Panc1 (cell line): ENCODE data around the gene UBE2M. TPM values are rescaled to one million over a fixed set of nuclear protein-coding genes. Genes with fewer than 3 reads are reported as not detected.
A peak's percentile ranks its signal among the peaks of the same experiment; 100 is the strongest.

Source experiments
- ATAC-seq: fragments of 200-7000 bp; cut with Tn5 transposase; 2 replicates; pipeline ENCODE4 v1.9.1; 2020; ENCODE audit warnings: mild to moderate bottlenecking, moderate library complexity
- BruUV-seq: library from RNA; stranded (reverse); fragments of 400-500 nt; replicated peaks from 2 replicates; lab custom pipeline; 2021; lab: Mats Ljungman, UMichigan
- CTCF ChIA-PET: fragments of 300-600 bp; sonication (Branson Sonifier 250); formaldehyde crosslinking; loops from one replicate; lab custom pipeline; 2022; ENCODE audit warnings: antibody characterized with exemption; lab: Charles Lee
- POLR2A ChIA-PET: fragments of 300-600 bp; sonication (Branson Sonifier 250); formaldehyde crosslinking; loops from one replicate; lab custom pipeline; 2022; ENCODE audit warnings: antibody characterized with exemption; lab: Charles Lee
- DNase-seq: peaks from one replicate; pipeline ENCODE4 v3.0.0-alpha.2; 2010; ENCODE audit warnings: low read depth, low spot score
- H3K27ac ChIP-seq: 2 replicates; pipeline ENCODE4 v1.5.1; 2011; ENCODE audit warnings: mild to moderate bottlenecking, low read length, inconsistent platforms
- H3K27me3 ChIP-seq: fragments of 200-500 bp; sonication (Bioruptor generic); 2 replicates; pipeline ENCODE4 v1.6.0; 2014; ENCODE audit warnings: low read length, inconsistent platforms; ENCODE audit not compliant: control insufficient read depth, insufficient read depth
- H3K36me3 ChIP-seq: fragments of 200-500 bp; sonication (Bioruptor generic); 2 replicates; pipeline ENCODE4 v1.5.1; 2014; ENCODE audit warnings: inconsistent platforms, mild to moderate bottlenecking, low read length, moderate library complexity; ENCODE audit not compliant: control insufficient read depth, insufficient read depth
- H3K4me1 ChIP-seq: 2 replicates; pipeline ENCODE4 v1.5.1; 2011; ENCODE audit warnings: inconsistent platforms, mild to moderate bottlenecking, low read length, moderate library complexity; ENCODE audit not compliant: control insufficient read depth, insufficient read depth
- H3K4me3 ChIP-seq, 2 experiments: 2 replicates each; pipeline ENCODE4 v1.5.1; 2011 to 2012; ENCODE audit warnings: low read depth in 2 of 2, low read length in 2 of 2, mild to moderate bottlenecking in 2 of 2, inconsistent platforms in 1 of 2, moderate library complexity in 1 of 2
- H3K9me3 ChIP-seq: fragments of 200-500 bp; sonication (Bioruptor generic); 2 replicates; pipeline ENCODE4 v1.5.1; 2014; ENCODE audit warnings: low read depth, mild to moderate bottlenecking, inconsistent platforms, low read length, moderate library complexity; ENCODE audit not compliant: control insufficient read depth, insufficient read depth
- CTCF ChIP-seq: fragments of 450-650 bp; IDR thresholded peaks from 2 replicates; pipeline ENCODE4 v1.5.1; 2017; ENCODE audit warnings: mild to moderate bottlenecking
- POLR2AphosphoS5 ChIP-seq: IDR thresholded peaks from 2 replicates; pipeline ENCODE4 v1.6.1; 2012; ENCODE audit warnings: mild to moderate bottlenecking, low read depth, low read length, moderate library complexity
- REST ChIP-seq, 2 experiments: IDR thresholded peaks; 2 replicates each; pipeline ENCODE4 v1.6.1; 2011 to 2012; ENCODE audit warnings: low read depth in 2 of 2, control low read depth in 1 of 2, low read length in 1 of 2, mild to moderate bottlenecking in 1 of 2, moderate library complexity in 1 of 2; ENCODE audit not compliant: insufficient read depth in 1 of 2
- SIN3A ChIP-seq: IDR thresholded peaks from 2 replicates; pipeline ENCODE4 v1.6.1; 2012; ENCODE audit warnings: low read depth, mild to moderate bottlenecking, low read length, moderate library complexity, borderline replicate concordance; ENCODE audit not compliant: insufficient read depth
- TCF7L2 ChIP-seq: IDR thresholded peaks from 2 replicates; pipeline ENCODE4 v1.6.1; 2011; ENCODE audit warnings: mild to moderate bottlenecking, low read depth, low read length, inconsistent platforms
- in situ Hi-C: cut with HindIII; loops from 2 replicates; pipeline ENCODE4 v1.10.0; 2016; ENCODE audit warnings: low sequenced_read_pairs, low pct_unique_long_range_greater_than_20kb
- intact Hi-C: fragments of 100-400 bp; cut with micrococcal nuclease; formaldehyde crosslinking; loops from one replicate; pipeline ENCODE4 v1.10.0; 2022; ENCODE audit not compliant: unreplicated experiment
- total RNA-seq: library from RNA; stranded (reverse); gene quantifications from one replicate; pipeline ENCODE4 v1.2.1, GENCODE V29; 2021; ENCODE audit not compliant: unreplicated experiment

Gene UBE2M
- total RNA-seq, 1 experiment from 2014 or later: 189 TPM

- Histone ChIP-seq H3K9me3 (no peaks in the 10 kb centered on the region), H3K27me3 (no peaks in the 10 kb centered on the region), H3K36me3 (no peaks in the 10 kb centered on the region), H3K27ac (no peak overlapping the region), H3K4me3 (no peak overlapping the region), H3K4me1 (peaks cover 7% of the 10 kb centered on the region)
- TF ChIP-seq POLR2AphosphoS5 (0 out of 2 replicates have a peak, but pooled peaks have one; percentile 23), TCF7L2 (no peak), CTCF (no peak)
- intact Hi-C loops (no loop called here), in situ Hi-C loops (no loop called here)
- no TSS peak for BruUV-seq
- ATAC-seq: no peak
- POLR2A ChIA-PET: no interaction called here
- no peak for DNase-seq
- CTCF ChIA-PET: no interaction called here
These were observed 11.0 kb upstream of the UBE2M start for GRCh38 chr19:58569191-58569942.

- no peak for DNase-seq
- Histone ChIP-seq H3K27me3 (no peaks in the 10 kb centered on the region), H3K4me3 (no peak overlapping the region), H3K4me1 (peaks cover 5% of the 10 kb centered on the region; the same call in 1 of the 2 replicates), H3K36me3 (no peaks in the 10 kb centered on the region), H3K9me3 (no peaks in the 10 kb centered on the region), H3K27ac (no peak overlapping the region)
- intact Hi-C loops (no loop called here), in situ Hi-C loops (no loop called here)
- no peak for TF ChIP-seq TCF7L2
- 0 out of 2 replicates have a peak, but pooled peaks have one; percentile 32 for TF ChIP-seq POLR2AphosphoS5
- POLR2A ChIA-PET: no interaction called here
- ATAC-seq: no peak
- CTCF ChIA-PET: no interaction called here
- TSS peak; percentile 33 for BruUV-seq
These were observed 10.2 kb upstream of the UBE2M start for GRCh38 chr19:58568453-58569130.

- Histone ChIP-seq H3K9me3 (no peaks in the 10 kb centered on the region), H3K4me3 (no peak overlapping the region), H3K27me3 (no peaks in the 10 kb centered on the region), H3K36me3 (no peaks in the 10 kb centered on the region), H3K27ac (no peak overlapping the region), H3K4me1 (peaks cover 2% of the 10 kb centered on the region; the same call in 1 of the 2 replicates)
- ChIA-PET POLR2A (no interaction called here), CTCF (no interaction called here)
- TF ChIP-seq SIN3A: no peak
- intact Hi-C loops: no loop called here
- no TSS peak for BruUV-seq
- no peak for DNase-seq
- in situ Hi-C loops: no loop called here
- ATAC-seq: no peak
These were observed 8.6 kb upstream of the UBE2M start for GRCh38 chr19:58566989-58567388.

- ATAC-seq (no peak), DNase-seq (no peak)
- BruUV-seq: no TSS peak
- Histone ChIP-seq H3K27me3 (no peaks in the 10 kb centered on the region), H3K4me3 (no peak overlapping the region), H3K9me3 (no peaks in the 10 kb centered on the region), H3K4me1 (peaks cover 12% of the 10 kb centered on the region), H3K27ac (no peak overlapping the region), H3K36me3 (no peaks in the 10 kb centered on the region)
- ChIA-PET CTCF (no interaction called here), POLR2A (no interaction called here)
- in situ Hi-C loops (no loop called here), intact Hi-C loops (no loop called here)
- TF ChIP-seq CTCF (no peak), TCF7L2 (no peak), POLR2AphosphoS5 (no peak), REST (IDR thresholded peaks at IDR 0.05; ENCODE audit: insufficient read depth in 1 of 2, low read depth in 2 of 2, low read length in 1 of 2) (no peak), SIN3A (no peak)
These were observed 5.4 kb upstream of the UBE2M start for GRCh38 chr19:58563823-58564222.
